K562 (cell line): Measurements from ENCODE around the gene SAE1. TPM values are rescaled to one million over a fixed set of nuclear protein-coding genes. Genes with fewer than 3 reads are reported as not detected.
A peak's percentile ranks its signal among the peaks of the same experiment; 100 is the strongest.

Experiments
- BRD9 ChIP-seq: fragments of 450-650 bp; IDR thresholded peaks from 2 replicates; pipeline ENCODE4 v1.6.1; 2018; ENCODE audit warnings: low read depth; ENCODE audit not compliant: partially characterized antibody
- CBX2 ChIP-seq: fragments of 200-600 bp; sonication (generic); IDR thresholded peaks from one replicate; pipeline ENCODE4 v1.6.1; 2012; ENCODE audit warnings: mild to moderate bottlenecking, low read length, inconsistent platforms; ENCODE audit not compliant: insufficient read depth, poor library complexity, severe bottlenecking
- EP300 ChIP-seq: IDR thresholded peaks from 2 replicates; pipeline ENCODE4 v1.6.1; 2012; ENCODE audit warnings: low read length, improper control_type of control experiment
- FIP1L1 ChIP-seq: fragments of 200-400 bp; formaldehyde crosslinking; IDR thresholded peaks from 2 replicates; pipeline ENCODE4 v1.6.1; 2018; ENCODE audit warnings: mild to moderate bottlenecking, low read depth, low read length; ENCODE audit not compliant: poor library complexity, severe bottlenecking
- HNRNPH1 ChIP-seq: fragments of 200-400 bp; formaldehyde crosslinking; optimal IDR thresholded peaks from 2 replicates; pipeline ENCODE3; 2017; ENCODE audit warnings: low read depth, mild to moderate bottlenecking, low read length, moderate library complexity
- HNRNPUL1 ChIP-seq: fragments of 200-400 bp; formaldehyde crosslinking; IDR thresholded peaks from 2 replicates; pipeline ENCODE4 v1.6.1; 2017; ENCODE audit warnings: low read length
- MBD1 ChIP-seq: fragments of 250-450 bp; sonication (Bioruptor Pico); IDR thresholded peaks from 2 replicates; pipeline ENCODE4 v1.8.0; 2022; ENCODE audit warnings: inconsistent platforms
- MBD2 ChIP-seq: sonication (generic); IDR thresholded peaks from 2 replicates; pipeline ENCODE4 v1.6.1; 2016; ENCODE audit warnings: low read depth, borderline replicate concordance
- MLX ChIP-seq, 2 experiments: fragments of 450-650 bp in 1 of 2; sonication (generic) in 1 of 2; formaldehyde crosslinking; conservative IDR thresholded peaks; 2 replicates each; pipeline versions ENCODE4 v1.4.0 to v1.8.1; 2020 to 2022; ENCODE audit warnings: mild to moderate bottlenecking in 1 of 2, missing genetic modification reagents in 1 of 2
- NCOA2 ChIP-seq, 2 experiments: fragments of 450-650 bp; IDR thresholded peaks; 2 replicates each; pipeline ENCODE4 v1.6.1; 2018; ENCODE audit warnings: mild to moderate bottlenecking in 2 of 2, moderate library complexity in 1 of 2; ENCODE audit not compliant: partially characterized antibody in 2 of 2
- NR0B1 ChIP-seq: fragments of 450-650 bp; IDR thresholded peaks from one replicate; pipeline ENCODE4 v1.6.1; 2018; ENCODE audit warnings: mild to moderate bottlenecking, moderate library complexity; ENCODE audit not compliant: partially characterized antibody
- POLR2AphosphoS5 ChIP-seq: IDR thresholded peaks from 2 replicates; pipeline ENCODE4 v1.6.1; 2011; ENCODE audit warnings: mild to moderate bottlenecking, low read depth, low read length, moderate library complexity; ENCODE audit not compliant: control insufficient read depth, insufficient read depth
- RBM15 ChIP-seq: fragments of 200-400 bp; formaldehyde crosslinking; IDR thresholded peaks from 2 replicates; pipeline ENCODE4 v1.6.1; 2018; ENCODE audit warnings: mild to moderate bottlenecking, low read length, moderate library complexity; ENCODE audit not compliant: insufficient read depth
- TRIM24 ChIP-seq, 2 experiments: fragments of 450-650 bp; IDR thresholded peaks; 2 replicates each; pipeline ENCODE4 v1.6.1; 2016
- TSHZ1 ChIP-seq: fragments of 250-450 bp; sonication (Bioruptor Pico); IDR thresholded peaks from 2 replicates; pipeline ENCODE4 v1.4.0; 2020; ENCODE audit warnings: mild to moderate bottlenecking, moderate library complexity
- YBX1 ChIP-seq: fragments of 450-650 bp; IDR thresholded peaks from 2 replicates; pipeline ENCODE4 v1.7.1; 2016; ENCODE audit warnings: mild to moderate bottlenecking
- ZNF263 ChIP-seq: sonication (generic); formaldehyde crosslinking; IDR thresholded peaks from 2 replicates; pipeline ENCODE4 v1.8.0; 2022; ENCODE audit warnings: mild to moderate bottlenecking, missing genetic modification reagents, borderline replicate concordance
- ZNF354B ChIP-seq: fragments of 250-450 bp; sonication (Bioruptor Pico); IDR thresholded peaks from 2 replicates; pipeline ENCODE4 v1.4.0; 2020
- ZNF41 ChIP-seq: fragments of 250-450 bp; sonication (Bioruptor Pico); conservative IDR thresholded peaks from 2 replicates; pipeline ENCODE4 v1.4.0; 2020; ENCODE audit warnings: mild to moderate bottlenecking
- polyA plus RNA-seq, 8 experiments: library from polyadenylated mRNA; depleted of rRNA in 4 of 8; stranded (reverse) in 5 of 8; unstranded in 3 of 8; fragments of >200 nt; fragmentation: Nextera tagmentation in 2 of 8; fragmentation: Illumina TruSeq in 1 of 8; extraction: Ambion mirVana in 2 of 8; extraction: Trizol in 1 of 8; gene quantifications; 2 replicates each; pipeline versions ENCODE4 v1.2.1 to v1.2.3, GENCODE V29; 2011 to 2014; ENCODE audit warnings: inconsistent platforms in 1 of 8, missing spikeins in 1 of 8
- total RNA-seq, 7 experiments: library from RNA; depleted of rRNA in 6 of 7; stranded (reverse); fragments of >200 nt in 6 of 7; fragmentation: Illumina TruSeq in 2 of 7; extraction: Trizol in 2 of 7; gene quantifications; 2 replicates each; pipeline versions ENCODE4 v1.2.1 to v1.2.3, GENCODE V29; 2011 to 2021; ENCODE audit warnings: low replicate concordance in 1 of 7

The SAE1 gene
- total and polyA plus RNA-seq, 9 of the 15 experiments (the other 6 are each of a cell fraction or from before 2014, with no cell fraction given): 82.8 to 299 (median 217) TPM

- TF ChIP-seq HNRNPH1 (no peak), BRD9 (no peak), MLX (CRISPR knock-in tag; conservative IDR thresholded peaks at IDR 0.05) (no peak), MBD2 (no peak), POLR2AphosphoS5 (peak; percentile 99), HNRNPUL1 (no peak), ZNF41 (CRISPR knock-in tag) (no peak), CBX2 (no peak), MBD1 (CRISPR knock-in tag) (no peak), FIP1L1 (no peak), TRIM24 (IDR thresholded peaks at IDR 0.05) (0 out of 4 replicates have a peak, but pooled peaks of 1 of the 2 experiments have one; percentile 15), NR0B1 (no peak), RBM15 (no peak), ZNF354B (no peak), EP300 (peak; percentile 27), TSHZ1 (no peak), ZNF263 (no peak), NCOA2 (IDR thresholded peaks at IDR 0.05; ENCODE audit: partially characterized antibody in 2 of 2) (no peak), YBX1 (no peak)
Measured at GRCh38 chr19:47225746-47226425, 95.3 kb downstream of the SAE1 start (continued).
